Left colon (tissue), 2 donors: ENCODE data around the gene EBF3. TPM values are rescaled to one million over a fixed set of nuclear protein-coding genes. Genes with fewer than 3 reads are reported as not detected.

ENCODE experiments used
- ATAC-seq: fragments of 200-7000 bp; cut with Tn5 transposase; one replicate; pipeline ENCODE4 v1.9.1; 2020; ENCODE audit warnings: mild to moderate bottlenecking, moderate library complexity
- DNase-seq, 2 donors: peaks; one replicate each; pipeline ENCODE4 v3.0.0-alpha.2; 2020
- intact Hi-C, 2 donors: fragments of 100-400 bp; cut with DNase I in 1 of 2; cut with micrococcal nuclease in 1 of 2; formaldehyde crosslinking; loops; one replicate each; pipeline versions ENCODE4 v1.11.2 to v1.14.0; 2022; cut with DNase I, micrococcal nuclease
- total RNA-seq, 2 donors: library from RNA; stranded (reverse); fragmentation: NEBNext Ultra II Directional; extraction: Animal tissue kit (Norgen Biotek cat#: 25700); gene quantifications; one replicate each; pipeline ENCODE4 v1.2.1, GENCODE V29; 2021
- donor health status: DM: no; HTN: no; CAD: no.
- donor health status: DM: yes; HTN: yes; CAD: no.

EBF3 gene
- total RNA-seq, 2 donors from 2014 or later: 0.40 to 0.78 TPM

DNA sequence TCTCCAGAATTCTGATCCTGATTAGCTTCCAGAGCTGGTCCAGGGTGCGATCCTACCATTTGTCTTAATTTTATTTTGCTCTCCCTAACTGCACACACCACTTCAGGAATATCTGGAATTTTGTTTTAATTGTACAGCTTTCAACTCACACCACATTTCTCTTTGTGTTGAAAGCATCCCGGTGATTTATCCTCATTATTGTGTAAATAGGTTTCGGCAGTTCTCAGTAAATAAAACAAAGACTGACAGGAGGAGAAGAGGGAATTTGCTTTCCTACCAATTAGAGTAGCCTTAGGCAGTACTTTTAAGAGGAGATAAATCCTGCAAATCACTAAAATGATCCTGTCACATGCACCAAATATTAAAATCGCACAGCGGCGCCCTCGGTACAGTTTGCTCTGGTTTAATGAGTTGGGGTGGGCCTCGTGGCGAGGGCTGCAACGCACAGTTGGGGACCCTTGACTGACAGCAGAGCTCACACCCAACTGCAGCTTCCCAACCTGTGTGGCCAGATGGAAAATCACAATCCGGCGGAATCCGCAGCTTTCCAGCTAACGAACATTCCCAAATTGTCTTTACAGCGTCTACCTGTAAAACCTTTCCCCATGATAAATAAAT, 62.6 kb downstream of the EBF3 start:
- intact Hi-C loops: no loop called here
- DNase-seq (no peak), ATAC-seq (no peak)

DNA sequence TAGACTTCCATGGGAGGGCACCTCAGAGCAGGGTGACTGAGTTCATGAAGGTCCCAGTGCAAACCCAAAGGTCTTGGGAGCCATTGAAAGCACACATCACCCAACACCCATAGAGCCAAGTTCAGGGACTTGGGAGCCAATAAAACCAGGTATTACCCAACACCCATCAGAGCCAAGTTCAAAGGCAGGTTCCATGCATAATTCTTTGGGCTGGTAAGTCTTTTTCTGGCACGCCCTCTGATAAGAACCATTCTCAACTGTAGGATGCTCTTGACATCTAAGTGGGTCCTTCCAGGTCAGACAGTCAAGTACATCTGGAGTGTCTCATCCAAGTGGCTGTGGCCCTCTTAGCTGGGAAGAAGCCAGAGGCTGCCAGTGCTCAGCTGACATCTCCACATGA, 63.2 kb downstream of the EBF3 start:
- no peak for DNase-seq
- no peak for ATAC-seq
- intact Hi-C loops: no loop called here

DNA sequence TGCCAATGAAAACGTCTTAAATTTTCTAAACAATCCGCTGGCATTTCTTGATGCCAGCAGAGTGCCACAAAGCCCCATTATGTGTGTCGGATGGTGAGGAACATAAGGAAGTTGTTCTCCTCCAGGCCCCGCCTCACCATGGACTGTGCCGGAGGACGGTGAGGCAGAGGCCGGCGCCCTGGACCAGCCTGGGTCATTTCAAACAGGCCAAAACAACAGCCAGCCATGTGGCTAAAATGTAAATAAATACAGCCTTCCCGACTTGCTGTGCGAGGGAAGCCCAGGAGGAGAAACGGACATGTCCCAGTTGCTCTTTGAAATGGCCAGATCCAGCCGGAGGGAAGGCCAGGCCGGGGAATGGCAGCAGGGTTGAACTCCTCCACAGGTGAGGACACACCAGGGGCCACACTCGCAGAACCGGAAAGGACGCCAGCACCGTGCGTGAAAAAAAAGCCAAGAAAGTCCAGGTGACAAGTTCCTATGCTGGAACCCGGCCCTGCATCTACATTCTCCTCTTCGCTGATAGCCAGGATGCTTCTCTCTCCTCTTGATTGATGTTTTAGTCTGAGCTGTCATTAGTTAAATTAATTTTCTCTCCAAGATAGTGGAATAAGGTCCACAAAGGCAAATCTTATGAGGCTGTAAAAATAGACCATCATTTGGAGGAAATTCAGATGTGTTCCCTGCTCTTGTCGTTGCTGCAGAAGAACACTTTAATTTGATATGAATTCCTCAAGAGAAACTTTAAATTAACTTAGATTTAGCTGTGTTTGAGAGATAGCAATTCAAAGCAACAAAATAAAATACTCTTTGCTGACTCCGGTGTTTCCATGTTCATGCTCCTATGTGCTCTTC, 64.6 kb downstream of the EBF3 start:
- intact Hi-C loops: no loop called here
- ATAC-seq (no peak), DNase-seq (no peak)

DNA sequence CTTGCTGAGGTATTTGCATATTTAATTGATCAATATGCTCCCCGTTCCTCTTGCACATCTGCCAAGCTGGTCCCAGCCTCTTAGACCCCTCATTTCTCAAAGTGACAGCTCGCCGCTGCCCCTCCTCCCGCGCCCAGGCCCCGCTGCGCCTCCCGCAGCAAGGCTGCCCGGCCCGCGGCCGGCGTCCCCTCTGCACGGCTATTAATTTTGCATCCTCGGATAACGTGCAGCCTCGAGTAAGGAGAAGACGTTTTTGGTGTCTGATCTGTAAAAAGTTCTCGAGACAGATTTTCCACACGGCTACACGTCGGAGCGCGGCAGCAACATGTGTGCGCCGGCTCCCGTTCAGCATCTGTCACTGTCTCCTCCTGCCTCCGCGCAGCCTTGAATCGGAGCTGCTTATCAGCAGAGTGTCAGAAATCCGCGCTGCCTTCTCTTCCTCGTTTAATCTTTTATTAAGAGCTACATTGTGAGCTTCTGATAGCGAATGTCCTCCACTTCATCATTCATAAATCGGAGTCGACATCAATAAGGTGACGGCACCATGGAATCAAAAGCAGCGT, 65.3 kb downstream of the EBF3 start:
- intact Hi-C loops: no loop called here
- no peak for DNase-seq
- ATAC-seq: no peak

DNA sequence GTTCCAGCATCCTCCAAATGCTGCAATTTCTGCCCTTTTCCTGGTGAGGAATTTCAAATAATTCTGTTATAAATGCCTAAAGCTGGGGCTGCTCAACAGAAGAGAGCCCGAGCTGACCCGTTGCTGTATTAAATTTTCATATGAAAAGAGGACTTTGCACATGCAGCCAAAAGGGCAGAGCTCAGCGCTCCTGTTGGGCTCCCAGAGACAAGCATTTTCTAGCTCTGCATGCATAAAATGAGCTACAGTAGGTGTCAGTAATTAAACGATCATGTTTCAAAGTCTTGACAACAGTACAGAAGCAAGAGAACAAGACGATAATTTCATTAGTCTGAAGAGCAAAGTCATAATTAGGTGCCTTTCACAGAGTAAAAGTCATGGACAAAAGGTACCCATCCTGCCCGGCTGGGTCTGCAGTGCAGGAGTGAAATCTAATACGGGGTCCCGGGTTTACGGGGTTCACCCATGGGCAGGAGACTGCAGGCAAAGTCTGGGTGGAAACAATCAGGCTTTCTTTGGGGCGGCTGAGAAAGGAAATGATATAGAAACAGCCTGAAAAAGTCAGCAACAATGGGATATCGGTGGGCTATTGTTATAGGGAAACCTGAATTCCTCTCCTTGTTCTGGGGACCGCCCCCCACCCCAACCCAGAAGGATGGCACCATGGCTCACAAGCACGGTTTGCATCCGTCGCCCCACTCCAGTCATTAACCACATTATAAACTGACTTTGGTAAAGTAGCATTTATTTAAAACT, 66.0 kb downstream of the EBF3 start:
- ATAC-seq: no peak
- intact Hi-C loops: no loop called here
- DNase-seq: no peak

DNA sequence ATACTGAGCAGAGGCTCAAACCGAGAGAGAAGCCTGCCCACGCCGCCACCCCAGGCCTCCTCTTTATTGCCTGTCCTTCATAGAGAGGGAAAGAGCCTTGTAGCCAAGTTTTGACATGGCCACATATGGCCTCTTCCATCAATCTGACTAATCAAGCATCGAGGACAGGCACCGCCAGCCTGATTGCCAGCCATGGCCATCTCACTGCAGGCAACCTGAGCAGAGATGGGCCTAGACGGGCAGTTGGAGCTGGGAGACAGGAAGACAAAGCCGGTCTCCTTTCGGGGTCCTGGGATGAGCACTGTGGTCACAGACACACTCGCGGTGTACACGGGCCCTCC, 67.2 kb downstream of the EBF3 start:
- intact Hi-C loops: no loop called here
- DNase-seq (no peak), ATAC-seq (no peak)

DNA sequence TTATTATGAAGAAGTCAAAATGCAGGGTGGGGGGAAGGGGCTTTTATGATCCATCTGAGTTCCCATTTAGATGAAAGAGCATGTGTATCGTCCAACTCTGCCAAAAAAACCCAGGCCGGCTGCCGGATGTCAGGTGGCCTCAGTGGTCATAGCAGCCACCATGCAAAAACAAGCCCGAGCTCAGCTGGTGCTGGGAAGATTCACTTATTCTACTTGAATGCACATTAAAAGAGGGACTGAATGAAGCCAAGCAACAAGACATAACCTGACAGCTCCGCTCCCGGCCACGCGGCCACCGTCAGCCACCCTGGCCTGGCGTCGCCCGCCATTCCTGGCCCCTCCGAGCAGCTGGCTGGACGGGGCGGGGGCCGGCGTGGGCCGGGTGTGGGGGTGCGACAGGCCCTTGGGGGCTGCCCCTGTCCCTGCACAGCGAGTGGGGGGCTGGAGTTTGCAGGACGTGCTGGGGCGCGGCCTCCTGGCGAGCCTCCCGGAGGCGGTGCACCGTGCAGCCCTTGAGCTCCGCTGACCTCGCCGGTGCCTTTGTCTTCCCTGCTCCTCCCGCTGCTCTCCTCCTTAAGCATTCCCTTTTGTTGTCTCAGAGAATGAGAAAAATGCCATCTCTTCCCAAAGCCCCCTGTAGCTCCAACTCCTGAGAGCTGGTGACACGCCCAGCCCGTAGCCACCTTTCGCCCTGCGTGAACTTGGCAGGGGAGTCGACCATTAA, 67.8 kb downstream of the EBF3 start:
- DNase-seq (no peak), ATAC-seq (no peak)
- intact Hi-C loops: no loop called here

DNA sequence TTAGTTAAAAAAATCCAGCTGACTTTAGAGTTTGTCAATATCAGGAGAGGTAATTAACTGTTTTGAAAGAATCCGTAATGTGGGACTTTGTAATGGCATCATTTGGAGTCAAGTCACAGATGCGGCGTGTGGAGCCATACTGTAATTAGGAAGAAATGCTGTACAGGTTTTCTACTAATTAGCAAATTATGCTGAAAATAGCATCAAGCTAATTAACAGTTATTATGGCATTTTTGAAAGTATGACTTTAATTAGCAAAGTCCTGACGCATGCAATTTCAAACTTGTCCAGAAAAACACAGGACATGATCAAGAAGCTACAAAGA, 68.3 kb downstream of the EBF3 start:
- intact Hi-C loops: no loop called here
- DNase-seq (no peak), ATAC-seq (no peak)

DNA sequence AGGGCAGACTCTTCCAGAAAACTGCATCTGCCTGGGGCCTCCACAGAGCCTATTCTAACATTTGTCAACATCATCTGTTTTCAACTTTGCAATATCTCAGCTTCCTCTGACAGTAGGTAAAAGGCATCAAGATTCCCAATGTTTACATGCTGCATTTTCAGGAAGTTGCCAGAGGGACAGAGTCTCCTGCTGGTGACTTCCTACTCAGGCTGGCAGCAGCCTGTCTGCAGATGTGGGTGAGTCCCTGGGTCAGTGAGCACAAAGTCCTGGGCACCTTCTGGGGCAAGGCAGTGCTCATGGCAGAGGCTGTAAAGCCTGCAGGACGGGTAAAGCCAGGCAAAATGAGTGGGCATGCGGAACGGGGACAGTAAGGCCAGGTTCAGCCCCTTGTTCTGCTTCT, 69.4 kb downstream of the EBF3 start:
- DNase-seq: no peak

DNA sequence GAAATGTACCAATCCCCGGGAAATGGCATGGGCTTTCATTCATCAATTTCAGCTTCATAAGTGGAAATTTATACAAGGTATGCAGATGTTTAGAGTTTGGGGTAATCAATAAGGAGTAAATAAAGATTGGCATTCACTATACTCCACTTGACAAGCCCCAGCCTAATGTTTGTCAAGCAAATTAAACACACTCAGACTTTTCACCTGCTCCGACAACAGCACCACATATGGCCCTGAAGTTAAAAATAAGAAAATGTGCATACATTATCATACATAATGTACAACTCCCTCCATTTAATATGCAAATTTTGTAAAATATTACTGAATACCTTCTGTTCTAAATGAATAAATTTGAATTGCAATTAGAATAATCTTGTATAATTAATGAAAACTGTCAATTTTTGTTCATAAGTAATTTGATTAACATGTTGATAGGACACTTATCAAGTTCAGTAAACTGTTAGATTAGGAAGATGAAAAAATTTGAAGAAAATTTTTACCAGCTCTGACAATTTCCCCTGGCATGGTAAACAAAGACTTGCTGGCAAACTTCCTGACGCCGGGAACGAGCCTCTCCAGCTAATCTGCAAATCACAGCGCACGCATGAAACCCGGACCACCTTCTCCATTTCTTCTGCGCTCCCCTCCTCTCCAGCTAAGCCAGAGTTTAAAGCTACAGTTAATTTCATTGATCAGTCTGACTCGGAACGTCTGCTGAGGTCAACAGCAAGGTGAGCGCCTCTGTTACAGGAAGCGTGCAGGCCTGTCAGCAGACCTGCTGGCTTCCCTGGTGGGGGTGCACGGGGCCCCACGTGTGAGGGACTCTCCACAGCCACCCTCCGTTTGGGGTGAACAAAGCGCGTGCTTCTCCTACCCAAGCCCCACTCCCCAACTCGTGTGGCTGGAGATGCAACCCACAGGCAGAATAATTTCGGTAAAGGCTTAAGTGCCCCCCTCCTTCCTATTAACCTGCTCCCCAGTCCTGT, 70.7 kb downstream of the EBF3 start:
- no peak for ATAC-seq
- DNase-seq: no peak
- intact Hi-C loops: no loop called here

More for the DNA sequence above, 69.4 kb downstream of the EBF3 start:
- no peak for ATAC-seq
- intact Hi-C loops: no loop called here

DNA sequence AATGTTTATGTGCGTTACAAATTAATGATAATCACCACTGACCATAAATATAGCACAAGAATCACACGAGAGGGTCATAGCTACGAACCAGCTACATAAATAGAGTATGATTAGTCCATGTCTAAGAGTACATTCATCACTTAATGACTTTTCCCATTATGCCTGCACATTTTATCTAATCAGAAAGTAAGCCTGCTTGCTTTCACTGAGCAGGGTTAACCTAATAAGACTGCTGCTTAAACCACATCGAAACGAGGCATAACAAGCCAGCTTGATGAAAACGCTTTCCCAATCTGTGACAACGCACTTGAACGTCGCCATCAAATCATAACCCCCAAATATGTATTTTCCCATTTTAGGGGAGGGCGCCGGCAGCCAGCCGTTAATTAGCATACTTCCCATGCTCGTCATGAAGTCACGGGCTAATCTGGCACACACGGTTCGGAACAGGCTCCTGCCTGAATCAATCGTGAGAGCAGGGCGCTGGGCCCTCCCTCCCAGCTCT, 71.5 kb downstream of the EBF3 start:
- no peak for ATAC-seq
- DNase-seq: no peak
- intact Hi-C loops: no loop called here

DNA sequence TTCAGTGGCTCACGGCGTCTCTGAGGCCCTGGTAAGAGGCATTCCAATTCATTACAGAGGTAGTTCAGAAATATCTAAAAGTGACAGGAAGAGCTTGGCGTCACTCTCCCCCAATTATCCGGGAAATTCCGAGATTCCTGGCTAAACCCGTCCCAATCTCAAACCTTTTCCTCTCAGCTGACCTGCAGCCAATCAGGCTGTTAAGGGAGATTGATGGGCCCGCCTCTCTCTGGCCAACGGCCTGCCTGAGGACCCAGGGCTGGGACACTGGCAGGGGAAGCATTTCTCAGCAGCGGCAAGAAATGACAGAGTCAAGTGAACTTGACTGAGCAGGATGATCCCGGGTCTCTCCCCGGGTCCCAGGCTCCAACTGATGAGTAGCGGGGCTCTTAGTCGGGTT, 72.3 kb downstream of the EBF3 start:
- DNase-seq (no peak), ATAC-seq (no peak)
- intact Hi-C loops: no loop called here

DNA sequence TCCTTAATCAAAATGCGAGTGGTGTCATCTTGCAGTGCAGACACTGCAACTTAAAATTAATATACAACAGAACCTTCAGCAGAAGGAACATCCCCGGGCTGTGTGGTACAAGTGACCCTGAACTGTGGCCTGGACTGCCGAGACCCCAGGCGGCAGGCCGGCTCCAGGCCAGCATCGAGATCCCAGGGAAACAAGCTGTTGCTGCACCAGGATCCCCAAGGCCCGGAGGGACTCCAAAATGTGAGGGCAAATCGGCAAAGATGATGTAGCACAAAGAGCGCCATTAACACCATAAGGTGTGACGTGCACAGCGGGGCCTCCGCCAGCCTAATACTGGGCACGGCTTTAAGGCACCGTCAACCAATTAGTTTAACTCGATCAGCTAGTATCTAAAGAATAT, 73.9 kb downstream of the EBF3 start:
- no peak for ATAC-seq

DNA sequence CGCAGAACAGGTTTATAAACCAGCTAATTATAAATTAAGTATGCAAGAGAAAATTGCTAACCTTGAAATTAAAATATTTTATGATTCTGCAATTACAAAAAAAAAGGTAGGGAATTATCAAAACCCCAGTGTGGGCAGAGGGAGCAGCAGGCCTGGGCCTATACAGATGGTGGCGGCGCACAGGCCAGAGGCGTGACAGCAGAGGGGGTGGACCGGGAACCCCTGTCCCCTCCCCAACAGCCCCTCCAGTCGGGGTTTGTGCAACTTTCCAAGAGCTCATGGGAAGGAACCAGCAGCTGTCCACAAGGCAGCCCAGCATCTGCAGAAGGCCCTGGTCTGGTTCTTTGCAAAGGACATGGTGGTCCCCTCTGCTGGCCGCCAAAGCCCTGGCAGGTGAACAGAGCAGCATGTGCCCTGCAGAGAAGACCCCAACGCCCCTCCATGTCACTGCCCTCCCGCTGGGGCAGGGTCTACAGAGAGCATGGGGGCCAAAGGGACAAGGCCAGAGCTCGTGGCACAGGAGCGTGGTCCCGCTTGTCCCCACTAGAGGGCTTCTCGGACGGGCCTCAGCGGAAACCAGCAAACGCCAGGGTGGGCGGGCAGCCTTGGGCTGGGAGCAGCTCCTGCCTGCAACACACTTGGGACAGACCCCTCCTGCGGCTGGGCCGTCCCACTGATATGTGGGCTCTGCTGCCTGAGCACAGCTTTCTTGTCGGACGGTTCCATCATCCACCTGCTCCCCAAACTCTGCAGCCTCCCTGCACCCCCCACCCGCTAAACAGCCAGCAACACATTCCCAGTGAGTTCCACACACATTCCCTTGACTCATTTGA, 75.1 kb downstream of the EBF3 start:
- ATAC-seq (peak; percentile 43), DNase-seq (peak in 1 of 2 donors; percentile 35)
- intact Hi-C loops: no loop called here

More for the DNA sequence above, 73.9 kb downstream of the EBF3 start:
- intact Hi-C loops: no loop called here
- DNase-seq: no peak

DNA sequence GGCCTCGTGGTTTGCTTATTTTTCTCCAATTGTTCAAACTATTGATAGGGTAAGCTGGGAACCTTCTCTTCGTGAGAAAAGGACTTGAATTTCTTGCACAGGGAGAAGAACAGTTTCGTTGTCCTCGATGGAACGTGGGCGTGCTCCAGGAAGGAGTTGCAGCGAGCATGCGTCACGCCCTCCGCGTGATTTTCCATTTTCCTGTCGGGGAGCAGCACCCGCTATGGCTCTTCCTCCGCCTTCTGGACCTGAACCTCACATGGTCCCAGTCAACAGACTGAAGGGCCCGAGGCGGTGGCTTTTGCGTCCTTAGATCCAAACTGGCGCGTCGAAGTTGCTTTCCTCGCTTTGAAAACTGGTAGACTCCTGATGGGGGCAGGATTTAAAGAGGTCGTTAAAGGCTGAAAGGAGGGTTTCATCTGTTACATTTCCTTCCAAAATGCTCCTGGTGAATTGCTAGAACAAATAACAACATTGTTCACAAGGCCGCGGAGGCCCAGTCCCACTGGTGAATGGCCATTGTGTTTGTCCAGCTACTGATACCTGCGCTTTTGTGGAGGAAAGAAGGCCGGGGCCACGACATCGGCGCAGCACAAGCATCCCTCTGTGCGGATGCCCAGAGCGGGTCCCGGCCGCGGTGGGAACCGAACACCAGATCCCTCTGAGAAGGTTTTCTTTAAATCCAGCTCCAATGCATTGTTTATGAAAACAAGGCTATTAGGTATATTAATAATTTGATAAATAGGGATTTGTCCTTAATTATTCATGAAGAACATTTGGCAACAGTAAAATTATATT, 75.9 kb downstream of the EBF3 start:
- intact Hi-C loops: no loop called here
- DNase-seq (no peak), ATAC-seq (no peak)

DNA sequence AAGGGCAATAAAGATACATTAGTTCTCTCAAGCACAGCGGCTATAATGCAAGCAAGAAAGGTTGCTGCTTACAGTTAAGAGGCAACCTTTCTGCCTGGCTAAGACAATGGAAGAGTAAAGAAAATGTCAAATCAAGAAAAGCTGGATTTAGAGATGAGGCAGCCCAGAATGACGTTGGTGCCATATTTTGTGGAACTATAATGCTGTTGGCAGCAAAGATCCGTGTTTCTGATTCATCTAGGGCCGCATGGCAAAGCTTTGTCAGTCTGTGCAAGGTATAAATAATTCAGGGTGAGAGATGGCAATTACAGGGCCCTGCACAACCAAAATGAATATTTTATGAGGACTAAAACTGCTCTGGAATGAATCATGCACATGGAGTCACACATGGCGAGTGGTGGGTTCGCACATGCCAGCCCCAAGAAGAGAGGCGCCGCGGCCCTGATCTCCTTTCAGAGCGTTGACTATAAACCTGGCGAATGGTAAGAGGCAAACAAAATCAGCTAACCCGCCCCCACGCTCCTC, 76.6 kb downstream of the EBF3 start:
- ATAC-seq (no peak), DNase-seq (no peak)
- intact Hi-C loops: no loop called here
